Amniotic epithelial cell (primary cell): ENCODE results near the gene TLR6.
A peak's percentile ranks its signal among the peaks of the same experiment; 100 is the strongest.

ENCODE experiments used
- DNase-seq: peaks from one replicate; pipeline ENCODE4 v3.0.0-alpha.2; 2010; ENCODE audit warnings: low read depth

TLR6 gene

GRCh38 chr4:38867478-38868058 lies 11.0 kb upstream of the TLR6 start, which contains the start of gene FAM114A1:
FAM114A1 (plus strand) TSS chr4:38867806; CDS start chr4:38878079, 10,273 bp downstream.
- DNase-seq, result peak; percentile 64

- no peak for DNase-seq
Measured at GRCh38 chr4:38866973-38867477, 10.4 kb upstream of the TLR6 start.

GRCh38 chr4:38865445-38865844 lies 8.8 kb upstream of the TLR6 start:
- no peak for DNase-seq

GRCh38 chr4:38861791-38862190 lies 5.2 kb upstream of the TLR6 start:
- no peak for DNase-seq

GRCh38 chr4:38860788-38861424 lies 4.3 kb upstream of the TLR6 start:
- peak; percentile 53 for DNase-seq

- DNase-seq, result no peak
Measured at GRCh38 chr4:38859501-38859900, 2.9 kb upstream of the TLR6 start.

GRCh38 chr4:38858097-38858420 lies 1.4 kb upstream of the TLR6 start:
- no peak for DNase-seq

GRCh38 chr4:38857354-38858096 lies 908 bp upstream of the TLR6 start:
- DNase-seq, result peak; percentile 91

- DNase-seq, result no peak
Measured at GRCh38 chr4:38856046-38856445, 571 bp downstream of the TLR6 start.

- no peak for DNase-seq
Measured at GRCh38 chr4:38855466-38855865, 1.2 kb downstream of the TLR6 start.

- peak; percentile 38 for DNase-seq
Measured at GRCh38 chr4:38846015-38846414, 10.6 kb downstream of the TLR6 start.

- DNase-seq, result no peak
Measured at GRCh38 chr4:38842994-38843393, 13.6 kb downstream of the TLR6 start.

GRCh38 chr4:38837849-38838248 lies 18.8 kb downstream of the TLR6 start:
- peak; percentile 47 for DNase-seq

- DNase-seq, result no peak
Measured at GRCh38 chr4:38837334-38837733, 19.3 kb downstream of the TLR6 start.

- no peak for DNase-seq
Measured at GRCh38 chr4:38834570-38834969, 22.0 kb downstream of the TLR6 start.

GRCh38 chr4:38832624-38833528 lies 23.7 kb downstream of the TLR6 start:
- DNase-seq, result no peak

- DNase-seq, result no peak
Measured at GRCh38 chr4:38832206-38832605, 24.4 kb downstream of the TLR6 start.

GRCh38 chr4:38831653-38832052 lies 25.0 kb downstream of the TLR6 start:
- peak; percentile 32 for DNase-seq

GRCh38 chr4:38829237-38829636 lies 27.4 kb downstream of the TLR6 start:
- no peak for DNase-seq

GRCh38 chr4:38823766-38824165 lies 32.9 kb downstream of the TLR6 start:
- no peak for DNase-seq

- no peak for DNase-seq
Measured at GRCh38 chr4:38822748-38823303, 33.8 kb downstream of the TLR6 start.

GRCh38 chr4:38821739-38822138 lies 34.9 kb downstream of the TLR6 start:
- DNase-seq, result peak; percentile 79
